HG02973 (cell line): ENCODE measurements around the gene PARP12.

Experiments used
- ATAC-seq: cut with Tn5 transposase; IDR thresholded peaks from one replicate; pipeline ENCODE4 v1.9.1; 2021; ENCODE audit warnings: moderate library complexity; ENCODE audit not compliant: unreplicated experiment

PARP12 gene

GRCh38 chr7:139992353-139993044 is 70.3 kb downstream of the PARP12 start:
- ATAC-seq = no peak

DNA sequence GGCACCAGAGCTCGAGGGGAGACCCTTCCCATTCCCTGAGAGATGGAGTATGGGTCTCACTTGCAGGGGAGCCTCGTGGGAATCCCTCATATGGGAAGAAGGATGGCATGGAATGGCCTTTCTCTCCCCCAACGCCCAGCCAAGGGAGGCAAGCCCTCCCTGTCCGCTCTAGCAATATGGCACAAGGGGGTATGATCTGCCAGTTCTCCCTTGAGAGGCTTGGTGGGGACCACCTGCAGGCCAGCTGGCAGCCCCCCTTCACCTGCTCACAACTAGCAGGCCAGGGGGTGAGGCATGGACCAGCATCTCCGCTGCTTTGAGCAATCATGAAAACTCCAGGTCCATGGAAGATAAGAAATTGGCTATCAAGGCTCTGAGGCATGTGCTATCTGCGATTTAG is 70.8 kb downstream of the PARP12 start:
- no peak for ATAC-seq

DNA sequence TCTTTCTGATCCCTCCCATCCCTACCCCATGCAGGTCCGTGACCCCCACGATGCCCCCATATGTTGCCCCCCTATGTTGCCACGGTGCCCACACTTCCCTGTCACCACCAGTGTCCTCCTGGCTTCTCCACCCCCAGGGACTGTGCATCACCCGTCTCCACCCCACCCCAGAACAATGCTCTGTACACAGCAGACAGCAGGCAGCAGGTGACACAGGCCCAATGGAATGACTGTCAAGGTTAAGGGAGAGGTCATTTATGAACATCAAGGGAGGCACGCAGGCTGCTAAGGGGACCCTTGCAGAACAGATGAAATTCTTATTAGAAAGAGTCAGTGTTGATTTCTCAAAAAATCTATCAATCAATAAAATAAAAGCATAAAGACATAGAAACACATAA is 71.5 kb downstream of the PARP12 start:
- no peak for ATAC-seq

GRCh38 chr7:139990571-139991268 is 72.0 kb downstream of the PARP12 start:
- ATAC-seq = no peak

DNA sequence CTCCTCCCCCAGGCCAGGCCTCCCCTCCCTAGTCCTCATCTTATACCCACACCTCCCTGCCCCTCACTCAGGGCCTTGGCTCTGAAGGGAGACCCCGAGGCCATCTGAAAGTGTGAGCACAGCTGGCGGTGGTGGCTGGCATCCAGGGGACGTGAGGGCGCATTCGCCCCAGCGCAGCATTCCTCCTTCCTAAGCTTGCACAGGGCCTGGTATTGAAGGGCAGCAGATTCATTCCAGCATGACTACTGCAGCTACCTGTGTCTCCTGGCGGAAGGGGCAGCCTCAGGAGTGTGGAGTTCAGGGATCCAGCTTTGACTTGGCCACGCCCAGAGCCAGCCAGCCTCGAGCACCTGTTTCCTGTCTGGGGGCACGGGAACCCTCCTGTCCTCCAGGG is 72.6 kb downstream of the PARP12 start:
- ATAC-seq = no peak

- ATAC-seq = no peak
These were observed 73.2 kb downstream of the PARP12 start for GRCh38 chr7:139989366-139990141.

GRCh38 chr7:139987691-139988516 is 74.8 kb downstream of the PARP12 start:
- ATAC-seq = no peak

DNA sequence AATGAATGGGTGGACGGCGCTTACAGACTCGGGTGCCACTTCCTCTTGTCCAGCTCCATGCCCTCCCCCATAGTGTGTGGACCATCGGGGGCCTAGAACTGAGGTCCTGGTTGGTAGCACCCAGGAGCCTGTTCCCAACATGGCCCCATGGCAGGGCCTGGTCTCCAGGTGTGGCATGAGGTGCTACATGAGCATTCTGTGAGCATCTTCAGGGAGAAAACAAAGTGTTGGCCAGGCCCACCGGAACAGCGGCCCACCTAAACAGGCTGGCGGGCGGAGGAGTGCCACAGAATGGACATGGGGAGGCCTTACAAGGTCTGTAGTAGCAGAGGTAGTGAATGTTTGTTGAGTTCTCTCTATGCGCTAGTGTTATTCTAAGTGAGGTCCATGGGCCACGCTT is 76.9 kb downstream of the PARP12 start:
- ATAC-seq = no peak

GRCh38 chr7:139984642-139985539 is 77.9 kb downstream of the PARP12 start:
- ATAC-seq = no peak

DNA sequence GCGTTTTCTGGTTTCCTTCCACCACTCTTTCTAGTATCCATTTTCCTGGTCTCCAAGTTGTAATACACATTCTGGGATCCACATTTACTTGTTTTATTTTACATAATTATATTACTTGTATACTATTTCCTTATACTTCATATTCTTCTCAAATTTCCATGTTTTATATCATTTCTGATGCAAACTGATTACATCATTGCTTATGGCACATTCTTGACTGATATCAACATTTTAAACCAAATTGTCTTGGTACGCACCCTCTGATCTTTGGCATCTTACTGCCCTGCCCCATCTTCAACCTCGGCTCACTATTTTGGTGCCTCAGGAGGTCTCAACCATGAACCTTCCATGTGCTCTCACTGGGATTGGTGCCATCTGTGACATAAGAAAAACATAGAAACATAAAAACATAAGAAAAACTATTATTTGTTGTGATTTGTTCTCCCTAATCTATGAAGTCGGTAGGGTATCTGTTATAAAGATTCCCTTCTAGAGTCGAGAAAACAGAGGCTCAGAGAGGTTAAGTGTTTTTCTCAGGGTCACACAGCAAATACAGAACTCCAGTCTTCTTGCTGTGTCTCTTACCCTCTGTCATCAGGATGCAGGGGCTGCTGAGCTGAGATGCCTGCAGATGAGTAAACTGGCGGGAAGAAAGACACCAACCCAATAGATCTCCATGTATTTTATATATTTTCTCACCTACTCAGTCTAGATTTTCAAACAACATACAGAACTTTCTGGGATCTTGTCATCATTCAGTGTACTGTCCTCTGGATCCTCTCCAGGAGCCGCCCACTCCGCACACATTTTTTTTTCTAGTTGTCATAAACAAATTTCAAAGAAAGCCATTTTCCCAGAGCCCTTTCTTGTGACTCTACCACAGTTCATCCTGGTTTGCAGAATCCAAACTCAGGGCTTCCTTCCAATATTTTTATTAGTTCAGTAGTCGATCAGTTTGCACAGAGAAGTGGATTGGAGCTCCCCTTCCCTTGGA is 79.5 kb downstream of the PARP12 start:
- no peak for ATAC-seq

DNA sequence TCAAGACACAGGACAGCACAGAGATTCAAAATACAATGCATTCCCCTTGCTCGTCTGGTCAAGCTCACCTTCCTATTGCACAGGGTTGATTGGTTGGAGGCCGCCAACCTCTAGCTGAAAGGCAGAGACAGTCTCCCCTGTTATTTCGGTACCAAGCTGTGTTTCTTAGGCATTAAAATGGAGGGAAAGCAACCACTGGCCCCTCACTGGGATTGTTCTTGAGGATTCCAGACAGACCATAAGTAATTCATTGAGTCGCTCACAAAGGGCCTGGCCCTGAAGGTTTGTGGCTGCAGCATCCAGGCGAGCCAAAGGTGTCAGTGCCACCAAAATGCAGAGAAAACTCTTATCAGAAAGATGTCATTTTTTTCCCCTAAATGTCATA is 81.2 kb downstream of the PARP12 start:
- no peak for ATAC-seq

DNA sequence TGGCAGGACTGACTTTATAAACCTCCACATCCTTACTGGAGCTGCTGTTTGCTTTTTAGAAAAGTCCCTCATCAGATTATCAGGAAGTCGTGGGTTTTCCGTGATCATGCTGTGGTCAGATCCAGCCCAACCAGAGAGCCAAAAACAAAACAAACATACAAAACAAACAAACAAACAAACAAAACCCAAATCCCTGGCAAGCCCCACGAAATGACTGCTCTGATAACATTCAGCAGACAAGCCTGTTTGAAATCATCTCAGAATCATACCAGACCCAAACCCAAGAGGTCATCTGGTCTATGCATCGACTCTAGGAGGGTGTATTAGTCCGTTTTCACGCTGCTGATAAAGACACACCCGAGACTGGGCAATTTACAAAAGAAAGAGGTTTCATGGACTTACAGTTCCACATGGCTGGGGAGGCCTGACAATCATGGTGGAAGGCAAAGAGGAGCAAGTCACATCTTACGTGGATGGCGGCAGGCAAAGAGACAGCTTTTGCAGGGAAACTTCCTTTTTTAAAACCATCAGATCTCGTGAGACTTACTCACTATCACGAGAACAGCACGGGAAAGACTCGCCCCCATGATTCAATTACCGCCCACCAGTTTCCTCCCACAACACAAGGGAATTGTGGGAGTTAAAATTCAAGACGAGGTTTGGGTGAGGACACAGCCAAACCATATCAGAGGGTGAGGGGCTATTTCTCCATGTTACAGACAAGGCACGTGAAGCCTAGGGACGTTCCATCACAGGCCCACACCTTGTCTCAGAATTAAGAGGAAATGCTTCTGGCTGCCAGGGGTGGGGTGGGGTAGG is 85.7 kb downstream of the PARP12 start:
- no peak for ATAC-seq

GRCh38 chr7:139976055-139976837 is 86.5 kb downstream of the PARP12 start:
- no peak for ATAC-seq

DNA sequence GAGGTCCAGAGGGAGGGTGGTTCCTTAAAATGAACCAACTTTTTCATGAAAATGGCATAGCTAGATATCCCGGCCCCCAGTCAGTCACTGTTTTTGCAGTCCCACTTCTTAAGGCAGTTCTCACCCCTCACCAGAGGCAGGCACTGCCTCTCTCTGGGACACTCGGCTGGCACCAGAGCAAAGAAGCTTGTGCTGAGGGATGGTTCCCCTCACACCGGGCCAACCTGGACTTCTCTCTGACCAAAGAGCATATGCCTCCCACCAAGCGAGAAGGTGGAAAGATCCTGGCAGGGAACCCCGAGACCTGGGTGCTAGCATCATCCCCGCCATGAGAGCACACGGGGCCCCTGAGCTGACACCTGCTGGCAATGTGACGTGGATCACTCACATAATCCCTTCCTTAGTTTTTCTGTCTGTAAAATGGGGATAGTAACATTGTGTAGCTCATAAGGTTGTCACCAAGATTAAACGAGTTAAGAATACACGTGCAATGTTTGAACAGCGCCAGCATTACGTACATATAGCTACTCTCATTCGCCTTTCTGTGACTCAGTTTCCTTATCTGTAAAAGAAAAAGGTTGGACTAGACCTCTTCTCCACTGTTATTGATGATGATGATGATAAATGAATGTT is 88.5 kb downstream of the PARP12 start:
- no peak for ATAC-seq
